MM.1S (cell line): ENCODE results near the gene BACE2.

ENCODE experiments used
- DNase-seq: peaks from one replicate; pipeline ENCODE4 v3.0.0-alpha.2; 2015
- H2AFZ ChIP-seq: fragments of 300-600 bp; sonication (generic); 2 replicates; pipeline ENCODE4 v1.6.0; 2016; ENCODE audit warnings: antibody characterized with exemption, low read length
- H3F3A ChIP-seq: fragments of 300-600 bp; sonication (generic); 2 replicates; pipeline ENCODE4 v1.6.1; 2016; ENCODE audit warnings: mild to moderate bottlenecking, antibody characterized with exemption, low read length, moderate library complexity, mixed read lengths; ENCODE audit not compliant: insufficient read depth
- H3K27ac ChIP-seq: fragments of 300-600 bp; sonication (generic); 2 replicates; pipeline ENCODE4 v1.5.1; 2016; ENCODE audit warnings: mild to moderate bottlenecking, low read length
- H3K27me3 ChIP-seq: fragments of 300-600 bp; sonication (generic); replicated peaks from 2 replicates; pipeline ENCODE4 v1.6.0; 2016; ENCODE audit warnings: low read length; ENCODE audit not compliant: insufficient read depth
- H3K36me3 ChIP-seq: fragments of 300-600 bp; sonication (generic); replicated peaks from 2 replicates; pipeline ENCODE4 v1.6.1; 2016; ENCODE audit warnings: mild to moderate bottlenecking, low read length, mixed read lengths; ENCODE audit not compliant: insufficient read depth
- H3K4me1 ChIP-seq: fragments of 300-600 bp; sonication (generic); 2 replicates; pipeline ENCODE4 v1.6.1; 2016; ENCODE audit warnings: low read length, mixed read lengths
- H3K4me2 ChIP-seq: fragments of 300-600 bp; sonication (generic); 2 replicates; pipeline ENCODE4 v1.6.0; 2016; ENCODE audit warnings: low read depth, low read length
- H3K4me3 ChIP-seq: fragments of 300-600 bp; sonication (generic); 2 replicates; pipeline ENCODE4 v1.5.1; 2016; ENCODE audit warnings: low read length, mixed read lengths
- H3K79me2 ChIP-seq: fragments of 300-600 bp; sonication (generic); 2 replicates; pipeline ENCODE4 v1.6.1; 2016; ENCODE audit warnings: mixed run types, low read length, mixed read lengths
- H3K9ac ChIP-seq: fragments of 300-600 bp; sonication (generic); 2 replicates; pipeline ENCODE4 v1.6.1; 2016; ENCODE audit warnings: low read length, mixed read lengths
- H3K9me2 ChIP-seq: fragments of 300-600 bp; sonication (generic); replicated peaks from 2 replicates; pipeline ENCODE4 v1.6.1; 2016; ENCODE audit warnings: mild to moderate bottlenecking, low read length, mixed read lengths; ENCODE audit not compliant: insufficient read depth
- H3K9me3 ChIP-seq: fragments of 300-600 bp; sonication (generic); replicated peaks from 2 replicates; pipeline ENCODE4 v1.6.1; 2016; ENCODE audit warnings: mild to moderate bottlenecking, low read length, mixed read lengths; ENCODE audit not compliant: insufficient read depth
- H4K20me1 ChIP-seq: fragments of 300-600 bp; sonication (generic); 2 replicates; pipeline ENCODE4 v1.6.1; 2016; ENCODE audit warnings: mild to moderate bottlenecking, low read length, moderate library complexity, mixed read lengths; ENCODE audit not compliant: insufficient read depth
- EZH2 ChIP-seq: fragments of 300-600 bp; sonication (generic); optimal IDR thresholded peaks from 2 replicates; pipeline ENCODE3; 2017; ENCODE audit warnings: low read depth, mild to moderate bottlenecking, antibody characterized with exemption, low read length, mixed read lengths
- EZH2phosphoT487 ChIP-seq: fragments of 300-600 bp; sonication (generic); IDR thresholded peaks from 2 replicates; pipeline ENCODE4 v1.6.1; 2018; ENCODE audit warnings: antibody characterized with exemption, low read length
- TF ChIP-seq, protein P1 (sequence below): fragments of 300-600 bp; sonication (generic); IDR thresholded peaks from 2 replicates; pipeline ENCODE4 v1.5.1; 2016; ENCODE audit warnings: antibody characterized with exemption, low read length, mixed read lengths

Gene BACE2

DNA sequence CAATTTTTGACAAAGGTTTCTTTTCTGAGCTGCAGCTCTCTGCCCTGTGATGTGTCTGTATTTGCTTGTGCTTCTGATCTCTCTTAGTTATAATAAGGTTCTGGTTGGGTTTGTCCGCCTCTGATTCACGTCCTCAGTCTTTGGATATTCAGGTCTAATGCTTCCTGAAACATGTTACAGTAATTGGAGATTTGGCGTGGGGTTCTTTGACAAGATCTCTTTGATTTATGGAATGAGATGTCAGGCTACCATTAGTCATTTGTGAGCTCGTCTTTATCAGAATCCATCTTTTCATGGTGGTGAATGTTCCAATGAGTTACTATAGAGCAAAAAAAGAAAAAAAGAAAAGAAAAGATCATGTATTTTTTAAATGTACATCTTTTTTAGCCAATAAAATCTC lies 62.5 kb downstream of the BACE2 start:
- no peak overlapping the region for H3K27ac ChIP-seq
- H3K79me2 ChIP-seq, result no peaks in the 10 kb centered on the region
- H3K9me2 ChIP-seq, result no peaks in the 10 kb centered on the region
- no peak overlapping the region for H3K4me2 ChIP-seq
- TF ChIP-seq, protein P1, sequence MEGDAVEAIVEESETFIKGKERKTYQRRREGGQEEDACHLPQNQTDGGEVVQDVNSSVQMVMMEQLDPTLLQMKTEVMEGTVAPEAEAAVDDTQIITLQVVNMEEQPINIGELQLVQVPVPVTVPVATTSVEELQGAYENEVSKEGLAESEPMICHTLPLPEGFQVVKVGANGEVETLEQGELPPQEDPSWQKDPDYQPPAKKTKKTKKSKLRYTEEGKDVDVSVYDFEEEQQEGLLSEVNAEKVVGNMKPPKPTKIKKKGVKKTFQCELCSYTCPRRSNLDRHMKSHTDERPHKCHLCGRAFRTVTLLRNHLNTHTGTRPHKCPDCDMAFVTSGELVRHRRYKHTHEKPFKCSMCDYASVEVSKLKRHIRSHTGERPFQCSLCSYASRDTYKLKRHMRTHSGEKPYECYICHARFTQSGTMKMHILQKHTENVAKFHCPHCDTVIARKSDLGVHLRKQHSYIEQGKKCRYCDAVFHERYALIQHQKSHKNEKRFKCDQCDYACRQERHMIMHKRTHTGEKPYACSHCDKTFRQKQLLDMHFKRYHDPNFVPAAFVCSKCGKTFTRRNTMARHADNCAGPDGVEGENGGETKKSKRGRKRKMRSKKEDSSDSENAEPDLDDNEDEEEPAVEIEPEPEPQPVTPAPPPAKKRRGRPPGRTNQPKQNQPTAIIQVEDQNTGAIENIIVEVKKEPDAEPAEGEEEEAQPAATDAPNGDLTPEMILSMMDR, result no peak
- TF ChIP-seq EZH2 (no peak), EZH2phosphoT487 (no peak)
- DNase-seq, result no peak
- H3K9ac ChIP-seq, result no peak overlapping the region
- no peaks in the 10 kb centered on the region for H3K27me3 ChIP-seq
- no peak overlapping the region for H3K4me3 ChIP-seq
- H3K4me1 ChIP-seq, result no peaks in the 10 kb centered on the region
- no peaks in the 10 kb centered on the region for H3K9me3 ChIP-seq
- no peak overlapping the region for H2AFZ ChIP-seq
- H4K20me1 ChIP-seq, result no peaks in the 10 kb centered on the region
- no peaks in the 10 kb centered on the region for H3K36me3 ChIP-seq
- no peaks in the 10 kb centered on the region for H3F3A ChIP-seq

GRCh38 chr21:41231060-41231459 lies 63.1 kb downstream of the BACE2 start:
- Histone ChIP-seq H2AFZ (no peak overlapping the region), H3F3A (no peaks in the 10 kb centered on the region), H3K9me2 (no peaks in the 10 kb centered on the region), H3K27me3 (no peaks in the 10 kb centered on the region), H3K27ac (no peak overlapping the region), H3K9me3 (no peaks in the 10 kb centered on the region), H4K20me1 (no peaks in the 10 kb centered on the region), H3K79me2 (no peaks in the 10 kb centered on the region), H3K36me3 (no peaks in the 10 kb centered on the region), H3K9ac (no peak overlapping the region), H3K4me2 (no peak overlapping the region), H3K4me3 (no peak overlapping the region), H3K4me1 (no peaks in the 10 kb centered on the region)
- no peak for DNase-seq
- TF ChIP-seq, protein P1, result no peak
- TF ChIP-seq EZH2 (no peak), EZH2phosphoT487 (no peak)

DNA sequence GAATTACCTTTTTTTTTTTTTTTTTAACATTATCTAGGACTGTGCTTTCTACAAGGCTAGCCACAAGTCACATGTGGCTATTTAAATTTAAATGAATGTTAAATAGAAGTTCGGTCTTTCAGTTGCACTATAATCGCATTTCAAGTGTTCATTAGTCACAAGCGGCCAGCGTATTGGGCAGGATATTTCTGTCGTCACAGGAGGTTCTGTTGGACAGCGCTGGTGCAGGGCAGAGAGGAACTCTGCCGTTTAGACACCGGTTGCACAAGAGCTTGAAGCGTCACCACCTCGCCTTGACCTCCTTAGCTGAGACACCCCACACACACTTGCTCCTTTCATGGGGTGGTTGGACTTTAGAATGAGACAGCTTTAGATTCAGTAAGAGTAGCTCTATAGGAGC lies 64.1 kb downstream of the BACE2 start:
- no peak overlapping the region for H3K9ac ChIP-seq
- no peaks in the 10 kb centered on the region for H4K20me1 ChIP-seq
- DNase-seq, result no peak
- no peaks in the 10 kb centered on the region for H3F3A ChIP-seq
- H3K27ac ChIP-seq, result no peak overlapping the region
- no peaks in the 10 kb centered on the region for H3K9me3 ChIP-seq
- no peaks in the 10 kb centered on the region for H3K27me3 ChIP-seq
- no peak overlapping the region for H3K4me3 ChIP-seq
- H3K36me3 ChIP-seq, result no peaks in the 10 kb centered on the region
- TF ChIP-seq EZH2 (no peak), EZH2phosphoT487 (no peak)
- TF ChIP-seq, protein P1, result no peak
- H2AFZ ChIP-seq, result no peak overlapping the region
- no peaks in the 10 kb centered on the region for H3K4me1 ChIP-seq
- no peaks in the 10 kb centered on the region for H3K9me2 ChIP-seq
- H3K79me2 ChIP-seq, result no peaks in the 10 kb centered on the region
- no peak overlapping the region for H3K4me2 ChIP-seq
